IPS-15b (cell line): ENCODE measurements around the gene TNFRSF18.

ENCODE experiments used
- H3K27me3 ChIP-seq: one replicate; pipeline ENCODE4 v1.6.1; 2013; ENCODE audit warnings: low read length; ENCODE audit not compliant: control insufficient read depth, insufficient read depth
- H3K36me3 ChIP-seq: one replicate; pipeline ENCODE4 v1.6.1; 2013; ENCODE audit warnings: low read length; ENCODE audit not compliant: control insufficient read depth, insufficient read depth
- H3K4me1 ChIP-seq: one replicate; pipeline ENCODE4 v1.6.1; 2013; ENCODE audit warnings: mild to moderate bottlenecking, low read length; ENCODE audit not compliant: control insufficient read depth, insufficient read depth
- H3K4me3 ChIP-seq: one replicate; pipeline ENCODE4 v1.5.1; 2013; ENCODE audit warnings: low read depth, low read length
- H3K9ac ChIP-seq: one replicate; pipeline ENCODE4 v1.6.1; 2013; ENCODE audit warnings: low read depth, mild to moderate bottlenecking, low read length
- H3K9me3 ChIP-seq: one replicate; pipeline ENCODE4 v1.6.1; 2013; ENCODE audit warnings: mild to moderate bottlenecking, low read length; ENCODE audit not compliant: control insufficient read depth, insufficient read depth

Gene TNFRSF18

DNA sequence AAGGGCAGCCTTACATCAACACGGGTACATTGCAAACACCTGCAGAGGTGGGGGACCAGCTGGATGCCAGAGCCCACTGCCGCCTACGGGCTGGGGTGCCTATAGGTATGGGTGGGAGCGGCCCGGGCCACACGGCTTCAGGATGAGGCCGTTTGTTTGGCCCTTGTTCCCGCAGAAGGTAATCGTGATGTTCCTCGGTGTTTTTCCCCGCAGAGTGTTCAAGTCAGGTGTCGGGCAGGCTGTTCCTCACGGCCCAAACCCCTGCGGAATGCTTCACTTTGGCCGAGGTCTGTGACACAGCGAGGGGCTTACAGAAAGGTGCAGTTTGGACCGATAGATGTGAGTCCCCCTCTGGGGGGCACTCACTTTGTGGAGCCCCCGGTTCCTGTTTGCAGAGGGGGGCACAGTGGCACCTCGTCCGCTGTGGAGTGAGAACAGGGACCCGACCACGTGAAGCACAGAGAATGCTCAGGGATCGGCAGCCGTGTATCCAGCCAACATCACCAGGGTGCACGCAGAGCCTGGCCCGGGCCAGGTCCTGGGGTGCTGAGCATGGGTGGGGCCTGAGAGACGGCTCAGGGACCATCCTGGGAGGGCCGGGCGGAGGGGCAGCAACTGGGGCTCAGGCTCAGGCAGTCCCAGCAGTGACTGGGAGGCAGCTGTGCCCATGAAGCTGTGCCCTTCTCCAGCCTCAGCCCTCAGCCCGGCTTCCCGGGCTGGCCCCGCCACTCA lies 33.2 kb downstream of the TNFRSF18 start:
- H3K9ac ChIP-seq = no peak overlapping the region

GRCh38 chr1:1171546-1172340 lies 34.6 kb downstream of the TNFRSF18 start:
- H3K4me3 ChIP-seq = no peak overlapping the region
- H3K36me3 ChIP-seq = peaks cover 3% of the 10 kb centered on the region
- H3K27me3 ChIP-seq = no peaks in the 10 kb centered on the region
- H3K9ac ChIP-seq = no peak overlapping the region
- peaks cover under 1% of the 10 kb centered on the region for H3K4me1 ChIP-seq
- H3K9me3 ChIP-seq = no peaks in the 10 kb centered on the region

More for the DNA sequence above, 33.2 kb downstream of the TNFRSF18 start:
- H3K9me3 ChIP-seq = no peaks in the 10 kb centered on the region
- H3K27me3 ChIP-seq = no peaks in the 10 kb centered on the region
- no peak overlapping the region for H3K4me3 ChIP-seq
- H3K36me3 ChIP-seq = no peaks in the 10 kb centered on the region
- peaks cover 3% of the 10 kb centered on the region for H3K4me1 ChIP-seq

- Histone ChIP-seq H3K27me3 (no peaks in the 10 kb centered on the region), H3K9ac (no peak overlapping the region), H3K4me3 (no peak overlapping the region), H3K4me1 (no peaks in the 10 kb centered on the region), H3K9me3 (no peaks in the 10 kb centered on the region), H3K36me3 (peaks cover 3% of the 10 kb centered on the region)
Observed at GRCh38 chr1:1171161-1171545, 35.2 kb downstream of the TNFRSF18 start.

- no peaks in the 10 kb centered on the region for H3K4me1 ChIP-seq
Observed at GRCh38 chr1:1170215-1171091, 35.9 kb downstream of the TNFRSF18 start.

DNA sequence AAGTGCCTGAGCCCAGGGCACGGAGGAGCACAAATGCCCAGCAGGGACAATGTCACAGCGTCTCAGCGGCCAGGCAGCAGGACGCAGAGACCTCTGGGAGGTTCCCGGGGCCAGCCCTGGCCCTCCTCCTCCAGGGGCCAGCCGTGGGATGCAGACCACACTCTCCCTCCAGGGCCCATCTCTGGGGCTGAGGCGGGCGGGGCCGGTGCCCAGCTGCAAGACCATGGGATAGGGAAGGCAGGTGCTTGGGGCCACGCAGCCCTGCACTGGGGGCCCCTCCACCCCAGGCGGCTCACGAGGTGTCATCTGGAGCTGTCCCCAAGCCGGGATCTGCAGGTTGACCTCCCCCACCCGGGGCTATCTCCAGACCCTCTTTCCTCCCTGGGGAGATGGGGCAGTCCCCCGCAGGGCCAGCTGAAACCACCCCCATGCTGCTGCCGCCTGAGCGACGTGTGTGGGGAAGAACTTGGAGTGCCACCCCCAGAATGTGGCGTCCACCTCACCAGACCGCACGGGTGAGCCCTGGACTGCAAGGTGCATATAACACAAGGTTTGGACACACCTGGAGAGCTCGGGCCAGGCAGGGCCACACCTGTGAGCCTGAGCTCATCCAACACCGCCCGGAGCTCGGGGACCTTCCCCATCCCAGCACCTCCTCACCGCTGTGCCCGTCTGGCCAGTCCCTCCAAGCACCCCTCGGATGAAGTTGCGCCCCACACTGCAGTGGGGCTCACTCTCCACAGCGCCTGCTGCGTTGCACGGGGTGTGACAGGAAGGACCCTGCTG lies 36.8 kb downstream of the TNFRSF18 start:
- Histone ChIP-seq H3K9ac (no peak overlapping the region), H3K4me3 (no peak overlapping the region), H3K4me1 (no peaks in the 10 kb centered on the region), H3K9me3 (no peaks in the 10 kb centered on the region), H3K36me3 (peaks cover 3% of the 10 kb centered on the region), H3K27me3 (no peaks in the 10 kb centered on the region)

More at GRCh38 chr1:1170215-1171091, 35.9 kb downstream of the TNFRSF18 start:
- H3K9me3 ChIP-seq = no peaks in the 10 kb centered on the region
- H3K9ac ChIP-seq = no peak overlapping the region
- peaks cover 3% of the 10 kb centered on the region for H3K36me3 ChIP-seq
- no peak overlapping the region for H3K4me3 ChIP-seq
- H3K27me3 ChIP-seq = no peaks in the 10 kb centered on the region

GRCh38 chr1:1168451-1169411 lies 37.7 kb downstream of the TNFRSF18 start:
- peaks cover 3% of the 10 kb centered on the region for H3K36me3 ChIP-seq
- H3K27me3 ChIP-seq = no peaks in the 10 kb centered on the region
- H3K9me3 ChIP-seq = no peaks in the 10 kb centered on the region
- no peak overlapping the region for H3K4me3 ChIP-seq
- H3K4me1 ChIP-seq = peaks cover 3% of the 10 kb centered on the region
- H3K9ac ChIP-seq = no peak overlapping the region

DNA sequence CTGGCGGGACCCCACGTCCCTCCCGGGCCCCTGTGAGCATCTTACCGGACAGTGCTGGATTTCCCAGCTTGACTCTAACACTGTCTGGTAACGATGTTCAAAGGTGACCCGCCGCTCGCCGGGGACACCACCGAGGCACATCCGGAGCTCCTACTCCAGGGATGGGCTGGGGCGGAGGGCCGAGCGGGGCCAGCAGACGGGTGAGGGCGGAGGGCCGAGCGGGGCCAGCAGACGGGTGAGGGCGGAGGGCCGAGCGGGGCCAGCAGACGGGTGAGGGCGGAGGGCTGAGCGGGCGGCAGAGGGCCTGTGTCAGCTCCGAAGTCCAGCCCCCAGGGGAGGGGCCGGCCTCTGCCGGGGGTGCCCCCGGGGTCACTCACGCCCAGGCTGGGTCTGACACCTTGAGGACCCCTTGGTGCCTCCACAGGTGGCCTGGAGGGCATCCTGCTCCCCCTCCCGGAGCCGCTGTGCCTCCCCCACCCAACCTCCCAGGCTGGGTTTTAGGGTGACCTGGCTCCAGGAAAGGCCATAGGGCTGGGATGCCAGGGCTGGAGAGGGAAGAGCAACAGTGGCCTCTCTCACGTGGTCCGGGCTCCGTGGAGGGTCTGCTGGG lies 38.4 kb downstream of the TNFRSF18 start:
- Histone ChIP-seq H3K4me1 (peaks cover 3% of the 10 kb centered on the region), H3K9me3 (no peaks in the 10 kb centered on the region), H3K36me3 (peaks cover 3% of the 10 kb centered on the region), H3K4me3 (no peak overlapping the region), H3K9ac (no peak overlapping the region), H3K27me3 (no peaks in the 10 kb centered on the region)

DNA sequence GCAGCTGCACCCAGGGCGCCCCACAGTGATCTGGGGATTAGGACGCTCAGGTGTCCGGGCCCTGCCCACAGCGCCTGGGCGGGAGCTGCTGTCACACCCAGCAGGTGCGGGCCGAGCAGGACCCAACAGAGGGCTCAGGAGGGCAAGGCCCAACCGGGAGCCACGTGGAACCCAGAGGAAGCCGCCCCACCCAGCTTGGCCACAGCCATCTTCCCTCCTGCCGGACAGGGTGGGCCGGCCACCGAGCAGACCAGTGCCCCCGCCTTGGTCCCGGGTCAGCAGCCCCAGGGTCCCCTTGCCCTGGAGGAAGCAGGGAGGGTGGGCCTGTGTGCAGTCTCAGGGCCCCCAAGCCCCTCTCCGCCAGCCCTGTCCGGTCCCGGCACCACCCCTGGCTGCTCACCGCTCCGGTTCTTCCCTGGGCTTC lies 39.0 kb downstream of the TNFRSF18 start:
- Histone ChIP-seq H3K36me3 (peaks cover 3% of the 10 kb centered on the region), H3K9ac (no peak overlapping the region), H3K27me3 (no peaks in the 10 kb centered on the region), H3K4me1 (peaks cover 3% of the 10 kb centered on the region), H3K4me3 (no peak overlapping the region), H3K9me3 (no peaks in the 10 kb centered on the region)

DNA sequence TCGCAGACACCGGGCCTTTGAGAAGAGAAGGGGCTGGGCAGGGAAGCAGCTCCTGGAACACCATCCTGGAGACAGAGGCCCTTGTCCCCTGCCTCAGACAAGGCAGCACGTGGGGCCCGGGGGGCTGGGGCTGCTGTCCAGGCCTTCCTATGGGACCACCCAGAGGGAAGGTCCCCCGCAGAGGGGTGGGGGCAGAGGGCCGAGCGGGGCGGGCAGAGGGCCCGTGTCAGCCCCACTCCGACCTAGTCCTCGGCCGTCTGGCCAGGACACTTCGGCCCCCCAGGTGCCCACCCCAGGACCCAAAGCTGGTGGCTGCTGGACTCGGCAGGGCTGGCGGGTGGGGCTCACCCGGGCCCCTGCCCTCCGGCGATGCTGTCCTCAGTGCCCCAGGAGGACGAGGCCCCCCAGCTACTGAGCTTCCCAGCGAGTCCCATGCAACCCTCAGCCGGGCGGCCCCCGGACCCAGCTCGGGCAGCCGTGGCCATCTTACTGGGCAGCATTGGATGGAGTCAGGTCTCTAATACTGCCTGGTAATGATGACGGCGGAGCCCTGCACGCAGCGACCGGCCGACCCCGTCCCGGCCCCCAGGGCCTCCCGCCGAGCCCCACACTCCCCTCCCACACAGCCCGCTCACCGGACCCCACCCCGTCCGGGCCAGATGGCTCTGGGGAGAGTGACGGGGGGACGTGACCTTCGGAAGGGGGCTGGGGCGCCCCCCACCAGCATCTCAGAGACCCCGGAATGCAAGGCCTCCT lies 39.6 kb downstream of the TNFRSF18 start:
- peaks cover 3% of the 10 kb centered on the region for H3K36me3 ChIP-seq
- H3K27me3 ChIP-seq = no peaks in the 10 kb centered on the region
- H3K4me3 ChIP-seq = no peak overlapping the region
- H3K9ac ChIP-seq = no peak overlapping the region
- no peaks in the 10 kb centered on the region for H3K9me3 ChIP-seq
- H3K4me1 ChIP-seq = peaks cover 3% of the 10 kb centered on the region
